GM20000 (cell line): ENCODE results near the gene CA6.
"Not testable (repeated sequence)": the region's sequence is repeated elsewhere in the genome, so short reads cannot be mapped to it uniquely, and the experiment has no call there.

Experiments
- DNase-seq: peaks from one replicate; pipeline ENCODE4 v3.0.0; 2012; ENCODE audit warnings: low spot score
- CTCF ChIP-seq: IDR thresholded peaks from 2 replicates; pipeline ENCODE4 v1.5.1; 2012; ENCODE audit warnings: mild to moderate bottlenecking, control low read depth; ENCODE audit errors: extremely low read depth, missing control alignments

The CA6 gene

GRCh38 chr1:8945568-8945967 lies at the start of gene CA6:
CA6 (plus strand) TSS chr1:8945868; CDS start chr1:8945887, 19 bp downstream.
- TF ChIP-seq CTCF, result no peak
- DNase-seq, result no peak

- not testable (repeated sequence) for DNase-seq
Measured at GRCh38 chr1:8896775-8897174, 48.9 kb upstream of the CA6 start.

- not testable (repeated sequence) for DNase-seq
Measured at GRCh38 chr1:8897505-8897904, 48.2 kb upstream of the CA6 start.

- not testable (repeated sequence) for DNase-seq
Measured at GRCh38 chr1:8898418-8898817, 47.2 kb upstream of the CA6 start.

GRCh38 chr1:8899046-8899445 lies 46.6 kb upstream of the CA6 start:
- no peak for DNase-seq
- no peak for TF ChIP-seq CTCF

- DNase-seq, result not testable (repeated sequence)
Measured at GRCh38 chr1:8900684-8901083, 45.0 kb upstream of the CA6 start.

- DNase-seq, result no peak
- TF ChIP-seq CTCF, result no peak
Measured at GRCh38 chr1:8902765-8903164, 42.9 kb upstream of the CA6 start.

GRCh38 chr1:8903410-8903809 lies 42.3 kb upstream of the CA6 start:
- DNase-seq, result no peak
- TF ChIP-seq CTCF, result no peak

- DNase-seq, result no peak
- no peak for TF ChIP-seq CTCF
Measured at GRCh38 chr1:8903908-8904650, 41.6 kb upstream of the CA6 start.
